Islet precursor cell (in vitro differentiated cells): Measurements from ENCODE around the gene IRF2BPL.
A peak's percentile ranks its signal among the peaks of the same experiment; 100 is the strongest.

Experiments used
- DNase-seq: peaks from one replicate; pipeline ENCODE4 v3.0.0-alpha.2; 2018

The IRF2BPL gene

GRCh38 chr14:76985540-76986230, 42.8 kb downstream of the IRF2BPL start:
- peak; percentile 74 for DNase-seq

- peak; percentile 84 for DNase-seq
Observed at GRCh38 chr14:76984787-76985375, 43.6 kb downstream of the IRF2BPL start.

- no peak for DNase-seq
Observed at GRCh38 chr14:76984297-76984696, 44.2 kb downstream of the IRF2BPL start.

GRCh38 chr14:76981670-76982069, 46.8 kb downstream of the IRF2BPL start:
- DNase-seq = no peak

- peak; percentile 89 for DNase-seq
Observed at GRCh38 chr14:76977793-76978720, 50.5 kb downstream of the IRF2BPL start.

GRCh38 chr14:76976240-76977005, 52.1 kb downstream of the IRF2BPL start:
- peak; percentile 87 for DNase-seq

GRCh38 chr14:76975812-76976211, 52.7 kb downstream of the IRF2BPL start:
- no peak for DNase-seq

- no peak for DNase-seq
Observed at GRCh38 chr14:76975051-76975450, 53.5 kb downstream of the IRF2BPL start.
